Right cardiac atrium (tissue), 5 donors: ENCODE results near the gene DUS3L. TPM values are rescaled to one million over a fixed set of nuclear protein-coding genes. Genes with fewer than 3 reads are reported as not detected.
A peak's percentile ranks its signal among the peaks of the same experiment; 100 is the strongest.

Experiments
- ATAC-seq, 2 donors: fragments of 200-7000 bp; cut with Tn5 transposase; one replicate each; pipeline versions ENCODE4 v1.8.0 to v1.9.1; 2020; ENCODE audit warnings: moderate library complexity in 2 of 2, mild to moderate bottlenecking in 1 of 2
- DNase-seq, 3 donors: peaks; one replicate each; pipeline ENCODE4 v3.0.0-alpha.2; 2020
- H3K27ac ChIP-seq: one replicate; pipeline ENCODE4 v1.5.1; 2013; ENCODE audit warnings: mild to moderate bottlenecking, low read length, control low read depth, moderate library complexity
- H3K27me3 ChIP-seq: one replicate; pipeline ENCODE4 v1.6.1; 2013; ENCODE audit not compliant: control insufficient read depth, insufficient read depth
- H3K4me1 ChIP-seq: one replicate; pipeline ENCODE4 v1.6.1; 2013; ENCODE audit warnings: low read length; ENCODE audit not compliant: control insufficient read depth, insufficient read depth
- H3K4me3 ChIP-seq: one replicate; pipeline ENCODE4 v1.5.1; 2013; ENCODE audit warnings: low read length, control low read depth
- H3K9me3 ChIP-seq: one replicate; pipeline ENCODE4 v1.6.1; 2013; ENCODE audit warnings: low read length; ENCODE audit not compliant: control insufficient read depth
- WGBS: extraction: QIAGEN DNeasy Blood & Tissue Kit; methylation state at CpG from one replicate; pipeline ENCODE4 v1.1.7; 2013; 5-methylcytosine and 5-hydroxymethylcytosine counted together
- intact Hi-C, 4 donors: fragments of 100-400 bp; cut with DNase I; formaldehyde crosslinking; loops; one replicate each; pipeline versions ENCODE4 v1.11.0 to v1.14.0; 2022 to 2023
- polyA plus RNA-seq: library from polyadenylated mRNA; stranded (reverse); fragments of 200-250 nt; gene quantifications from one replicate; pipeline ENCODE4 v1.2.3, GENCODE V29; 2013
- total RNA-seq, 4 donors: library from RNA; stranded (reverse); fragmentation: NEBNext Ultra II Directional; extraction: Animal tissue kit (Norgen Biotek cat#: 25700); gene quantifications; one replicate each; pipeline ENCODE4 v1.2.1, GENCODE V29; 2021
- donor health status: healthy with polysubstance abuse.
- donor health status: DM: no; HTN: yes; CAD: no.
- donor health status: DM: no; HTN: no; CAD: no.
- donor health status: DM: no; HTN: yes; CAD: no; lungs with severe emphysema.
- donor health status: DM: yes; HTN: yes; CAD: no.

DUS3L gene
- total and polyA plus RNA-seq, 5 donors = 15.5 to 27.3 (median 17.1) TPM

GRCh38 chr19:5820785-5821184, 29.8 kb upstream of the DUS3L start:
- no peaks in the 10 kb centered on the region for H3K9me3 ChIP-seq
- no peak overlapping the region for H3K27ac ChIP-seq
- no peak for DNase-seq
- no peaks in the 10 kb centered on the region for H3K4me1 ChIP-seq
- WGBS = 52% methylated on average over 6 of the region's 6 CpGs
- no peaks in the 10 kb centered on the region for H3K27me3 ChIP-seq
- H3K4me3 ChIP-seq = no peak overlapping the region
- intact Hi-C loops = loop anchor here in 2 of 4 donors (10.0 kb wide), 1 partner anchor 64 kb away; no protein-coding TSS in a partner anchor
- no peak for ATAC-seq

GRCh38 chr19:5818594-5818993, 27.6 kb upstream of the DUS3L start:
- Histone ChIP-seq H3K4me1 (no peaks in the 10 kb centered on the region), H3K27me3 (no peaks in the 10 kb centered on the region), H3K27ac (no peak overlapping the region), H3K4me3 (no peak overlapping the region), H3K9me3 (no peaks in the 10 kb centered on the region)
- DNase-seq (no peak), ATAC-seq (no peak)
- intact Hi-C loops = no loop called here
- 79% methylated on average over 10 of the region's 10 CpGs for WGBS

- WGBS = 97% methylated on average over 2 of the region's 2 CpGs
- DNase-seq = no peak
- no peaks in the 10 kb centered on the region for H3K27me3 ChIP-seq
- no peaks in the 10 kb centered on the region for H3K4me1 ChIP-seq
- intact Hi-C loops = no loop called here
- no peak for ATAC-seq
- H3K27ac ChIP-seq = no peak overlapping the region
- H3K4me3 ChIP-seq = no peak overlapping the region
- no peaks in the 10 kb centered on the region for H3K9me3 ChIP-seq
Measured at GRCh38 chr19:5817218-5817617, 26.3 kb upstream of the DUS3L start.

- WGBS = 68% methylated on average over 11 of the region's 11 CpGs
- peak; percentile 10 to 31 for ATAC-seq
- DNase-seq = no peak
- no peaks in the 10 kb centered on the region for H3K9me3 ChIP-seq
- intact Hi-C loops = no loop called here
- H3K4me1 ChIP-seq = no peaks in the 10 kb centered on the region
- no peaks in the 10 kb centered on the region for H3K27me3 ChIP-seq
- no peak overlapping the region for H3K4me3 ChIP-seq
- no peak overlapping the region for H3K27ac ChIP-seq
Measured at GRCh38 chr19:5814852-5815246, 23.9 kb upstream of the DUS3L start.

- WGBS = 71% methylated on average over 9 of the region's 9 CpGs
- no peak overlapping the region for H3K27ac ChIP-seq
- no peaks in the 10 kb centered on the region for H3K27me3 ChIP-seq
- intact Hi-C loops = no loop called here
- no peak for ATAC-seq
- DNase-seq = no peak
- H3K4me1 ChIP-seq = no peaks in the 10 kb centered on the region
- no peaks in the 10 kb centered on the region for H3K9me3 ChIP-seq
- H3K4me3 ChIP-seq = no peak overlapping the region
Measured at GRCh38 chr19:5814123-5814851, 23.3 kb upstream of the DUS3L start.

- H3K9me3 ChIP-seq = no peaks in the 10 kb centered on the region
- H3K4me1 ChIP-seq = no peaks in the 10 kb centered on the region
- WGBS = 88% methylated on average over 4 of the region's 4 CpGs
- no peak overlapping the region for H3K27ac ChIP-seq
- H3K4me3 ChIP-seq = no peak overlapping the region
- ATAC-seq (no peak), DNase-seq (no peak)
- no peaks in the 10 kb centered on the region for H3K27me3 ChIP-seq
- intact Hi-C loops = no loop called here
Measured at GRCh38 chr19:5811117-5811516, 20.2 kb upstream of the DUS3L start.

- no peaks in the 10 kb centered on the region for H3K4me1 ChIP-seq
- intact Hi-C loops = loop anchor here in 2 of 4 donors (5.0 to 10.0 kb wide), 3 partner anchors 83 to 205 kb away; no protein-coding TSS in a partner anchor
- H3K9me3 ChIP-seq = no peaks in the 10 kb centered on the region
- H3K27ac ChIP-seq = no peak overlapping the region
- no peak for ATAC-seq
- peak in 1 of 3 donors; percentile 28 for DNase-seq
- WGBS = 80% methylated on average over 10 of the region's 10 CpGs
- H3K4me3 ChIP-seq = no peak overlapping the region
- no peaks in the 10 kb centered on the region for H3K27me3 ChIP-seq
Measured at GRCh38 chr19:5809469-5809868, 18.5 kb upstream of the DUS3L start.

GRCh38 chr19:5809053-5809452, 18.1 kb upstream of the DUS3L start:
- H3K4me1 ChIP-seq = no peaks in the 10 kb centered on the region
- H3K27ac ChIP-seq = no peak overlapping the region
- H3K4me3 ChIP-seq = no peak overlapping the region
- WGBS = 87% methylated on average over 9 of the region's 9 CpGs
- ATAC-seq (no peak), DNase-seq (no peak)
- no peaks in the 10 kb centered on the region for H3K27me3 ChIP-seq
- intact Hi-C loops = loop anchor here in 2 of 4 donors (5.0 to 10.0 kb wide), 3 partner anchors 83 to 206 kb away; no protein-coding TSS in a partner anchor
- H3K9me3 ChIP-seq = no peaks in the 10 kb centered on the region

GRCh38 chr19:5808120-5808816, 17.3 kb upstream of the DUS3L start:
- Histone ChIP-seq H3K27me3 (no peaks in the 10 kb centered on the region), H3K4me1 (no peaks in the 10 kb centered on the region), H3K4me3 (no peak overlapping the region), H3K9me3 (no peaks in the 10 kb centered on the region), H3K27ac (no peak overlapping the region)
- DNase-seq = peak in 1 of 3 donors; percentile 65
- no peak for ATAC-seq
- intact Hi-C loops = loop anchor here in 2 of 4 donors (5.0 to 10.0 kb wide), 3 partner anchors 84 to 207 kb away; no protein-coding TSS in a partner anchor
- WGBS = 79% methylated on average over 21 of the region's 21 CpGs

- intact Hi-C loops = loop anchor here in 2 of 4 donors (5.0 to 10.0 kb wide), 3 partner anchors 85 to 208 kb away; no protein-coding TSS in a partner anchor
- Histone ChIP-seq H3K27me3 (no peaks in the 10 kb centered on the region), H3K4me3 (no peak overlapping the region), H3K27ac (no peak overlapping the region), H3K4me1 (no peaks in the 10 kb centered on the region), H3K9me3 (no peaks in the 10 kb centered on the region)
- no peak for DNase-seq
- no peak for ATAC-seq
- WGBS = 91% methylated on average over 5 of the region's 5 CpGs
Measured at GRCh38 chr19:5806905-5807304, 15.9 kb upstream of the DUS3L start.

- WGBS = 30% methylated on average over 6 of the region's 6 CpGs
- ATAC-seq (no peak), DNase-seq (peak in 1 of 3 donors; percentile 44)
- intact Hi-C loops = loop anchor here in 2 of 4 donors (5.0 to 10.0 kb wide), 3 partner anchors 86 to 209 kb away; no protein-coding TSS in a partner anchor
- H3K4me1 ChIP-seq = no peaks in the 10 kb centered on the region
- no peak overlapping the region for H3K27ac ChIP-seq
- no peak overlapping the region for H3K4me3 ChIP-seq
- H3K27me3 ChIP-seq = no peaks in the 10 kb centered on the region
- no peaks in the 10 kb centered on the region for H3K9me3 ChIP-seq
Measured at GRCh38 chr19:5806133-5806489, 15.1 kb upstream of the DUS3L start.
